Mesenchymal stem cell (in vitro differentiated cells and primary cell): ENCODE results near the gene CLINT1.
"Not testable (repeated sequence)": the region's sequence is repeated elsewhere in the genome, so short reads cannot be mapped to it uniquely, and the experiment has no call there.

ENCODE experiments used
- DNase-seq: peaks from one replicate; pipeline ENCODE4 v3.0.0-alpha.2; 2013
- H2AFZ ChIP-seq: one replicate; pipeline ENCODE4 v1.6.1; 2013; ENCODE audit warnings: low read depth, mild to moderate bottlenecking, control low read depth, inconsistent platforms, low read length, moderate library complexity
- H2AK5ac ChIP-seq: 2 replicates; pipeline ENCODE4 v1.6.1; 2013; ENCODE audit warnings: low read length, moderate library complexity, mild to moderate bottlenecking, inconsistent platforms; ENCODE audit not compliant: severe bottlenecking
- H2BK120ac ChIP-seq: one replicate; pipeline ENCODE4 v1.6.1; 2013; ENCODE audit warnings: low read depth, mild to moderate bottlenecking, inconsistent platforms, low read length, moderate library complexity
- H2BK12ac ChIP-seq, 2 experiments: one replicate each; pipeline ENCODE4 v1.6.1; 2013; ENCODE audit warnings: inconsistent platforms in 2 of 2, low read length in 2 of 2, mild to moderate bottlenecking in 2 of 2, moderate library complexity in 2 of 2, control low read depth in 1 of 2
- H2BK15ac ChIP-seq: one replicate; pipeline ENCODE4 v1.6.1; 2013; ENCODE audit warnings: mild to moderate bottlenecking, low read depth, inconsistent platforms; ENCODE audit not compliant: poor library complexity, severe bottlenecking
- H2BK5ac ChIP-seq: 2 replicates; pipeline ENCODE4 v1.6.1; 2013; ENCODE audit warnings: low read depth, mild to moderate bottlenecking, low read length, control low read depth, inconsistent platforms; ENCODE audit not compliant: poor library complexity, severe bottlenecking
- H3K14ac ChIP-seq, 2 experiments: one replicate each; pipeline ENCODE4 v1.6.1; 2013; ENCODE audit warnings: inconsistent platforms in 2 of 2, low read length in 2 of 2, control low read depth in 1 of 2, mild to moderate bottlenecking in 1 of 2, moderate library complexity in 1 of 2
- H3K18ac ChIP-seq, 2 experiments: one replicate each; pipeline ENCODE4 v1.6.1; 2013; ENCODE audit warnings: inconsistent platforms in 2 of 2, low read length in 2 of 2, control low read depth in 1 of 2, low read depth in 1 of 2, mild to moderate bottlenecking in 1 of 2
- H3K23ac ChIP-seq, 2 experiments: one replicate each; pipeline ENCODE4 v1.6.1; 2013; ENCODE audit warnings: inconsistent platforms in 2 of 2, low read length in 2 of 2, mild to moderate bottlenecking in 2 of 2, moderate library complexity in 2 of 2, control low read depth in 1 of 2
- H3K27ac ChIP-seq: 2 replicates; pipeline ENCODE4 v1.5.1; 2013; ENCODE audit warnings: mild to moderate bottlenecking, moderate library complexity, low read length, control low read depth, inconsistent platforms; ENCODE audit not compliant: poor library complexity, severe bottlenecking
- H3K27me3 ChIP-seq, 2 experiments: 2 replicates each; pipeline versions ENCODE4 v1.6.1 to v1.7.0; 2013; ENCODE audit warnings: low read length in 2 of 2, mild to moderate bottlenecking in 2 of 2, moderate library complexity in 2 of 2, control low read depth in 1 of 2, inconsistent platforms in 1 of 2; ENCODE audit not compliant: control insufficient read depth in 1 of 2, insufficient read depth in 1 of 2
- H3K36me3 ChIP-seq, 2 experiments: 2 replicates each; pipeline versions ENCODE4 v1.6.1 to v1.7.0; 2013; ENCODE audit warnings: low read length in 2 of 2, control low read depth in 1 of 2, inconsistent platforms in 1 of 2, low read depth in 1 of 2, mild to moderate bottlenecking in 1 of 2; ENCODE audit not compliant: insufficient read depth in 2 of 2, control insufficient read depth in 1 of 2
- H3K4ac ChIP-seq, 2 experiments: one replicate each; pipeline ENCODE4 v1.6.1; 2013; ENCODE audit warnings: inconsistent platforms in 2 of 2, low read length in 2 of 2, mild to moderate bottlenecking in 2 of 2, moderate library complexity in 2 of 2, control low read depth in 1 of 2, low read depth in 1 of 2
- H3K4me1 ChIP-seq: 2 replicates; pipeline ENCODE4 v1.6.1; 2013; ENCODE audit warnings: low read depth, low read length, control low read depth; ENCODE audit not compliant: control insufficient read depth, insufficient read depth
- H3K4me2 ChIP-seq: 2 replicates; pipeline ENCODE4 v1.6.1; 2013; ENCODE audit warnings: low read length, mild to moderate bottlenecking, inconsistent platforms; ENCODE audit not compliant: poor library complexity, severe bottlenecking
- H3K4me3 ChIP-seq, 2 experiments: 2 replicates each; pipeline versions ENCODE4 v1.5.1 to v1.7.0; 2013; ENCODE audit warnings: low read length in 2 of 2, mild to moderate bottlenecking in 2 of 2, control low read depth in 1 of 2, low read depth in 1 of 2; ENCODE audit not compliant: insufficient read depth in 1 of 2
- H3K79me1 ChIP-seq: replicated peaks from 2 replicates; pipeline ENCODE4 v1.6.1; 2013; ENCODE audit warnings: mild to moderate bottlenecking, control low read depth, low read length, inconsistent platforms; ENCODE audit not compliant: poor library complexity, severe bottlenecking
- H3K9ac ChIP-seq: 2 replicates; pipeline ENCODE4 v1.7.0; 2013; ENCODE audit warnings: mild to moderate bottlenecking, low read length, moderate library complexity
- H3K9me3 ChIP-seq: 2 replicates; pipeline ENCODE4 v1.7.0; 2013; ENCODE audit warnings: mild to moderate bottlenecking, low read length; ENCODE audit not compliant: control insufficient read depth
- H4K8ac ChIP-seq: one replicate; pipeline ENCODE4 v1.6.1; 2013; ENCODE audit warnings: inconsistent platforms, mild to moderate bottlenecking, low read length, moderate library complexity
- H4K91ac ChIP-seq: one replicate; pipeline ENCODE4 v1.6.1; 2013; ENCODE audit warnings: mild to moderate bottlenecking, low read length, inconsistent platforms
- WGBS: methylation state at CpG from one replicate; pipeline ENCODE4 v1.1.7; 2013; ENCODE audit warnings: mixed read lengths; 5-methylcytosine and 5-hydroxymethylcytosine counted together

Gene CLINT1

DNA sequence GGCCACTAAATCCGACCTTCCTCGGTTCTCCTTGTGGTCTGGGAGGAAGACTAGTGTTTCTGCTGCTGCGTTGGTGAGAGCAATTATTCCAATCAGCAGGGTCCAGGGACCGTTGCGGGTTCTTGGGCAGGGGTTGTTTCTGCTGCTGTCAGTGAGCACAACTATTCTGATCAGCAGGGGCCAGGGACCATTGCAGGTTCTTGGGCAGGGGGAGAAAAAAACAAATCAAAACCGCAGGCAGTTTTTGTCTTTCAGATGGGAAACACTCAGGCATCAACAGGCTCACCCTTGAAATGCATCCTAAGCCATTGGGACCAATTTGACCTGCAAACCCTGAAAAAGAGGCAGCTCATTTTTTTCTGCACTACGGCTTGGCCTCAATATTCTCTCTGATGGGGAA lies 22.6 kb upstream of the CLINT1 start:
- H2BK12ac ChIP-seq, H2AK5ac ChIP-seq, H3K14ac ChIP-seq, H3K9ac ChIP-seq, H3K79me1 ChIP-seq, H4K8ac ChIP-seq, H2BK15ac ChIP-seq, H3K23ac ChIP-seq, H3K18ac ChIP-seq, H4K91ac ChIP-seq, H3K27me3 ChIP-seq, H3K36me3 ChIP-seq, H3K4me1 ChIP-seq, H3K9me3 ChIP-seq, H2BK5ac ChIP-seq, H2AFZ ChIP-seq, H2BK120ac ChIP-seq, H3K4me3 ChIP-seq, H3K27ac ChIP-seq, H3K4ac ChIP-seq, H3K4me2 ChIP-seq, DNase-seq: not testable (repeated sequence)
- WGBS: 50% methylated on average over 7 of the region's 7 CpGs

- Histone ChIP-seq H3K79me1 (no peaks in the 10 kb centered on the region), H3K23ac (no peak overlapping the region), H3K9ac (no peak overlapping the region), H3K4me1 (no peaks in the 10 kb centered on the region), H4K8ac (no peak overlapping the region), H4K91ac (no peak overlapping the region), H3K27me3 (no peaks in the 10 kb centered on the region), H3K18ac (no peak overlapping the region), H3K27ac (no peak overlapping the region), H2AK5ac (no peak overlapping the region), H2BK12ac (no peak overlapping the region), H2BK120ac (no peak overlapping the region), H2BK15ac (no peak overlapping the region), H2AFZ (no peak overlapping the region), H2BK5ac (no peak overlapping the region), H3K4me2 (no peak overlapping the region), H3K36me3 (no peaks in the 10 kb centered on the region), H3K4me3 (no peak overlapping the region), H3K9me3 (no peaks in the 10 kb centered on the region), H3K4ac (no peak overlapping the region), H3K14ac (no peak overlapping the region)
- no CpG with 5 or more reads among the region's 2 CpGs for WGBS
- no peak for DNase-seq
Measured at GRCh38 chr5:157877821-157878220, 18.9 kb upstream of the CLINT1 start.

- no peak overlapping the region for H3K27ac ChIP-seq
- WGBS: 85% methylated on average over 4 of the region's 5 CpGs
Measured at GRCh38 chr5:157874861-157875260, 15.9 kb upstream of the CLINT1 start.

GRCh38 chr5:157870837-157871834 lies 12.2 kb upstream of the CLINT1 start:
- H3K4me1 ChIP-seq: peaks cover 1% of the 10 kb centered on the region
- H3K27ac ChIP-seq: no peak overlapping the region
- H2BK15ac ChIP-seq: no peak overlapping the region
- no peak overlapping the region for H3K4ac ChIP-seq
- peak; percentile 71 for DNase-seq
- H3K14ac ChIP-seq: no peak overlapping the region
- H2BK120ac ChIP-seq: no peak overlapping the region
- no peaks in the 10 kb centered on the region for H3K27me3 ChIP-seq
- peak overlapping the region; percentile 75 for H4K91ac ChIP-seq
- no peak overlapping the region for H3K23ac ChIP-seq
- H2AFZ ChIP-seq: no peak overlapping the region
- no peak overlapping the region for H2AK5ac ChIP-seq
- no peak overlapping the region for H4K8ac ChIP-seq
- no peak overlapping the region for H2BK12ac ChIP-seq
- 59% methylated on average over 6 of the region's 7 CpGs for WGBS
- H3K36me3 ChIP-seq: no peaks in the 10 kb centered on the region
- H2BK5ac ChIP-seq: no peak overlapping the region
- no peaks in the 10 kb centered on the region for H3K9me3 ChIP-seq
- no peak overlapping the region for H3K4me2 ChIP-seq
- H3K79me1 ChIP-seq: no peaks in the 10 kb centered on the region
- H3K9ac ChIP-seq: peak overlapping the region; percentile 31
- H3K18ac ChIP-seq: no peak overlapping the region
- no peak overlapping the region for H3K4me3 ChIP-seq

More at GRCh38 chr5:157874861-157875260, 15.9 kb upstream of the CLINT1 start:
- H3K36me3 ChIP-seq: no peaks in the 10 kb centered on the region
- no peak overlapping the region for H3K9ac ChIP-seq
- H3K27me3 ChIP-seq: no peaks in the 10 kb centered on the region
- no peak overlapping the region for H3K4ac ChIP-seq
- H2BK12ac ChIP-seq: no peak overlapping the region
- no peak for DNase-seq
- H3K4me2 ChIP-seq: no peak overlapping the region
- no peak overlapping the region for H4K91ac ChIP-seq
- no peaks in the 10 kb centered on the region for H3K9me3 ChIP-seq
- H4K8ac ChIP-seq: no peak overlapping the region
- H3K18ac ChIP-seq: no peak overlapping the region
- no peak overlapping the region for H3K4me3 ChIP-seq
- H2AK5ac ChIP-seq: no peak overlapping the region
- no peak overlapping the region for H2AFZ ChIP-seq
- peaks cover 1% of the 10 kb centered on the region for H3K4me1 ChIP-seq
- H3K23ac ChIP-seq: no peak overlapping the region
- H2BK120ac ChIP-seq: no peak overlapping the region
- H3K79me1 ChIP-seq: no peaks in the 10 kb centered on the region
- H2BK5ac ChIP-seq: no peak overlapping the region
- no peak overlapping the region for H3K14ac ChIP-seq
- no peak overlapping the region for H2BK15ac ChIP-seq
